Caco-2 (cell line): ENCODE data around the gene STRIP1. TPM values are rescaled to one million over a fixed set of nuclear protein-coding genes. Genes with fewer than 3 reads are reported as not detected.

Experiments used
- BruUV-seq: library from RNA; stranded (reverse); fragments of 400-500 nt; replicated peaks from 2 replicates; lab custom pipeline; 2021; lab: Mats Ljungman, UMichigan
- CTCF ChIA-PET: fragments of 300-600 bp; sonication (Branson Sonifier 250); formaldehyde crosslinking; loops from one replicate; lab custom pipeline; 2022; ENCODE audit warnings: antibody characterized with exemption; lab: Charles Lee
- POLR2A ChIA-PET: fragments of 300-600 bp; sonication (Branson Sonifier 250); formaldehyde crosslinking; loops from one replicate; lab custom pipeline; 2022; ENCODE audit warnings: antibody characterized with exemption; lab: Charles Lee
- DNase-seq, 2 experiments: peaks; one replicate each; pipeline versions ENCODE4 v3.0.0 to v3.0.0-alpha.2; 2020 to 2022
- H3K27me3 ChIP-seq: replicated peaks from 2 replicates; pipeline ENCODE4 v1.6.0; 2011; ENCODE audit warnings: low read length; ENCODE audit not compliant: control insufficient read depth, insufficient read depth
- H3K36me3 ChIP-seq: 2 replicates; pipeline ENCODE4 v1.5.1; 2011; ENCODE audit warnings: low read length; ENCODE audit not compliant: control insufficient read depth, insufficient read depth
- H3K4me1 ChIP-seq: fragments of 250-450 bp; sonication (Bioruptor Pico); 2 replicates; pipeline ENCODE4 v1.5.1; 2020; ENCODE audit warnings: mild to moderate bottlenecking
- H3K4me3 ChIP-seq: 2 replicates; pipeline ENCODE4 v1.5.1; 2011; ENCODE audit warnings: low read depth, mild to moderate bottlenecking, control low read depth, low read length
- H3K9me3 ChIP-seq: fragments of 250-450 bp; sonication (Bioruptor Pico); 2 replicates; pipeline ENCODE4 v1.5.1; 2020; ENCODE audit warnings: mild to moderate bottlenecking, moderate library complexity
- H3K27ac Mint-ChIP-seq: one replicate; pipeline ENCODE4 v1.8.0; 2022; ENCODE audit warnings: mixed read lengths; ENCODE audit not compliant: unreplicated experiment
- H3K27me3 Mint-ChIP-seq: one replicate; pipeline ENCODE4 v1.8.0; 2022; ENCODE audit warnings: mixed read lengths; ENCODE audit not compliant: insufficient read depth, unreplicated experiment
- H3K36me3 Mint-ChIP-seq: one replicate; pipeline ENCODE4 v1.8.0; 2022; ENCODE audit warnings: mild to moderate bottlenecking, mixed read lengths; ENCODE audit not compliant: insufficient read depth, unreplicated experiment
- H3K4me1 Mint-ChIP-seq: one replicate; pipeline ENCODE4 v1.8.0; 2022; ENCODE audit warnings: low read depth, mixed read lengths; ENCODE audit not compliant: unreplicated experiment
- H3K4me3 Mint-ChIP-seq: one replicate; pipeline ENCODE4 v1.8.0; 2022; ENCODE audit warnings: mild to moderate bottlenecking, moderate library complexity, mixed read lengths; ENCODE audit not compliant: unreplicated experiment
- H3K9me3 Mint-ChIP-seq: one replicate; pipeline ENCODE4 v1.8.0; 2022; ENCODE audit warnings: mixed read lengths; ENCODE audit not compliant: unreplicated experiment
- intact Hi-C: fragments of 100-400 bp; cut with micrococcal nuclease; formaldehyde crosslinking; loops from one replicate; pipeline ENCODE4 v1.10.0; 2022; ENCODE audit not compliant: unreplicated experiment
- total RNA-seq: library from RNA; stranded (reverse); gene quantifications from 2 replicates; pipeline ENCODE4 v1.2.3, GENCODE V29; 2022
- TF ChIP-seq, protein P1 (sequence below), 2 experiments: fragments of 200-600 bp in 1 of 2; IDR thresholded peaks; 1 replicate in 1 of 2; 2 replicates in 1 of 2; pipeline versions ENCODE4 v1.5.1 to v1.8.0; 2011 to 2022; ENCODE audit warnings: antibody characterized with exemption in 1 of 2, control low read depth in 1 of 2, inconsistent platforms in 1 of 2, low read depth in 1 of 2, low read length in 1 of 2, mild to moderate bottlenecking in 1 of 2, moderate library complexity in 1 of 2; ENCODE audit not compliant: insufficient read depth in 1 of 2, severe bottlenecking in 1 of 2, unreplicated experiment in 1 of 2

Gene STRIP1
- total RNA-seq, 1 experiment from 2014 or later: 36.1 TPM

DNA sequence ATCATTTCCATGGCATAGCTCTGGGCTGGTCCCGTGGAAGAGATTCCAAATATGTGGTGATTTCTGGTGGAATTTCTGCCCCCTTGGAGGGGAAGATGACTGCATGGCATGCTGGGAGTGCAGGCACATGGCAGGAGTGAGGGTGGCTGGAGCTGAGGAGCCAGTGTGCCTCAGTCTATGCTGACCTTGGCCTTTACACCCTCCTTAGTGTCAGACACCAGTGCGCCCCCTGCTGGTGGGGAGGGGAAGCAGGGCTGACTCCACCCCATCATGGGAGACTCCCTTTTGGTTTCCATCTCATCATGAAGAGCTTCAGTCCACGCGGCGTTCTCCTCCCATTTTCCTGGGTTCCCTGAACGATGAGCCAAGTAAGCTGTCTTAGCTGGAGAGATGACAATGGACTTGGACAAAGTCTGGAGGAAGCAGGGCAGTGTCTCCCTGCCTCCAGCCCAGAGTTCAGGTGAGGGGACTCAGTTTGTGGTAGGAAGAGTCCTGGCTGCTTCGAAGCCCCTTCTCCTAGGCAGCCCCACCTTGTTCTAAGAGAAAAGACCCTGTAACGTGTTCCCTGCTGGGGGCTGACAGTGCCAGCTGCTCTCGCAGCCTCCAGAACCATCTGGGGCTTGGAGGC, 25.7 kb downstream of the STRIP1 start:
- Histone ChIP-seq H3K4me3 (no peak overlapping the region), H3K27me3 (no peaks in the 10 kb centered on the region), H3K4me1 (no peaks in the 10 kb centered on the region), H3K36me3 (peaks cover 1% of the 10 kb centered on the region), H3K9me3 (no peaks in the 10 kb centered on the region)
- Mint-ChIP-seq H3K27ac (no peak overlapping the region), H3K4me1 (no peaks in the 10 kb centered on the region), H3K9me3 (no peaks in the 10 kb centered on the region), H3K4me3 (no peak overlapping the region), H3K27me3 (no peaks in the 10 kb centered on the region), H3K36me3 (peaks cover 36% of the 10 kb centered on the region)
- intact Hi-C loops: no loop called here
- TF ChIP-seq, protein P1, sequence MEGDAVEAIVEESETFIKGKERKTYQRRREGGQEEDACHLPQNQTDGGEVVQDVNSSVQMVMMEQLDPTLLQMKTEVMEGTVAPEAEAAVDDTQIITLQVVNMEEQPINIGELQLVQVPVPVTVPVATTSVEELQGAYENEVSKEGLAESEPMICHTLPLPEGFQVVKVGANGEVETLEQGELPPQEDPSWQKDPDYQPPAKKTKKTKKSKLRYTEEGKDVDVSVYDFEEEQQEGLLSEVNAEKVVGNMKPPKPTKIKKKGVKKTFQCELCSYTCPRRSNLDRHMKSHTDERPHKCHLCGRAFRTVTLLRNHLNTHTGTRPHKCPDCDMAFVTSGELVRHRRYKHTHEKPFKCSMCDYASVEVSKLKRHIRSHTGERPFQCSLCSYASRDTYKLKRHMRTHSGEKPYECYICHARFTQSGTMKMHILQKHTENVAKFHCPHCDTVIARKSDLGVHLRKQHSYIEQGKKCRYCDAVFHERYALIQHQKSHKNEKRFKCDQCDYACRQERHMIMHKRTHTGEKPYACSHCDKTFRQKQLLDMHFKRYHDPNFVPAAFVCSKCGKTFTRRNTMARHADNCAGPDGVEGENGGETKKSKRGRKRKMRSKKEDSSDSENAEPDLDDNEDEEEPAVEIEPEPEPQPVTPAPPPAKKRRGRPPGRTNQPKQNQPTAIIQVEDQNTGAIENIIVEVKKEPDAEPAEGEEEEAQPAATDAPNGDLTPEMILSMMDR (IDR thresholded peaks at IDR 0.05; ENCODE audit: insufficient read depth in 1 of 2, low read depth in 1 of 2, low read length in 1 of 2, severe bottlenecking in 1 of 2, unreplicated experiment in 1 of 2): peak; percentile 64 to 73
- peak in 1 of 2 experiments; percentile 57 for DNase-seq
- ChIA-PET CTCF (interaction anchor here (0.6 to 1.7 kb wide), 8 partner anchors 9 to 198 kb away, joined by 3 to 8 read pairs (median 4); partner anchors contain the start of gene ALX3), POLR2A (no interaction called here)
- BruUV-seq: no TSS peak

GRCh38 chr1:110060662-110061060, 26.2 kb downstream of the STRIP1 start:
- H3K4me1 ChIP-seq: no peaks in the 10 kb centered on the region
- no peaks in the 10 kb centered on the region for H3K27me3 ChIP-seq
- peaks cover 31% of the 10 kb centered on the region for H3K36me3 Mint-ChIP-seq
- no peaks in the 10 kb centered on the region for H3K9me3 ChIP-seq
- H3K27ac Mint-ChIP-seq: no peak overlapping the region
- no peak for DNase-seq
- no peak overlapping the region for H3K4me3 ChIP-seq
- no peaks in the 10 kb centered on the region for H3K4me1 Mint-ChIP-seq
- H3K27me3 Mint-ChIP-seq: no peaks in the 10 kb centered on the region
- H3K36me3 ChIP-seq: peaks cover 1% of the 10 kb centered on the region; the same call in 1 of the 2 replicates
- POLR2A ChIA-PET: no interaction called here
- H3K9me3 Mint-ChIP-seq: no peaks in the 10 kb centered on the region
- TF ChIP-seq, protein P1 (IDR thresholded peaks at IDR 0.05; ENCODE audit: insufficient read depth in 1 of 2, low read depth in 1 of 2, low read length in 1 of 2, severe bottlenecking in 1 of 2, unreplicated experiment in 1 of 2): no peak
- no TSS peak for BruUV-seq
- CTCF ChIA-PET: interaction anchor here (0.6 to 1.7 kb wide), 4 partner anchors 10 to 74 kb away, joined by 3 to 8 read pairs (median 5); partner anchors contain the start of gene ALX3
- intact Hi-C loops: no loop called here
- H3K4me3 Mint-ChIP-seq: no peak overlapping the region

- Histone ChIP-seq H3K4me3 (no peak overlapping the region), H3K27me3 (no peaks in the 10 kb centered on the region), H3K4me1 (no peaks in the 10 kb centered on the region), H3K9me3 (no peaks in the 10 kb centered on the region), H3K36me3 (peaks cover 1% of the 10 kb centered on the region; the same call in 1 of the 2 replicates)
- no peaks in the 10 kb centered on the region for H3K9me3 Mint-ChIP-seq
- intact Hi-C loops: no loop called here
- ChIA-PET POLR2A (no interaction called here), CTCF (no interaction called here)
- DNase-seq: no peak
- no peak overlapping the region for H3K4me3 Mint-ChIP-seq
- H3K27ac Mint-ChIP-seq: no peak overlapping the region
- H3K4me1 Mint-ChIP-seq: no peaks in the 10 kb centered on the region
- TF ChIP-seq, protein P1 (IDR thresholded peaks at IDR 0.05; ENCODE audit: insufficient read depth in 1 of 2, low read depth in 1 of 2, low read length in 1 of 2, severe bottlenecking in 1 of 2, unreplicated experiment in 1 of 2): no peak
- BruUV-seq: no TSS peak
- peaks cover 29% of the 10 kb centered on the region for H3K36me3 Mint-ChIP-seq
- H3K27me3 Mint-ChIP-seq: no peaks in the 10 kb centered on the region
Observed at GRCh38 chr1:110061341-110061740, 26.9 kb downstream of the STRIP1 start.
